ENCODE results near the gene SEZ6L. TPM values are rescaled to one million over a fixed set of nuclear protein-coding genes. Genes with fewer than 3 reads are reported as not detected.

The SEZ6L gene
- total and polyA plus RNA-seq, 9 donors, result 0.10 to 0.32 (median 0.15) TPM; not detected in 3

GRCh38 chr22:26182723-26183122 lies 13.5 kb downstream of the SEZ6L start:
- intact Hi-C loops (cut with DNase I), result no loop called here
- Histone ChIP-seq H3K27ac (no peak overlapping the region), H3K4me3 (no peak overlapping the region), H3K4me1 (ENCODE audit: insufficient read depth) (no peaks in the 10 kb centered on the region), H3K27me3 (no peaks in the 10 kb centered on the region), H3K9me3 (no peaks in the 10 kb centered on the region), H3K36me3 (no peaks in the 10 kb centered on the region)
- TF ChIP-seq EP300 (IDR thresholded peaks at IDR 0.05) (no peak), POLR2A (IDR thresholded peaks at IDR 0.05) (no peak), CTCF (IDR thresholded peaks at IDR 0.05) (no peak)
- DNase-seq, result no peak
- WGBS, 3 donors, result 9 to 11% (median 10%) methylated on average over 3 of the region's 3 CpGs

- WGBS, 3 donors, result 82 to 95% (median 85%) methylated on average over 2 of the region's 2 CpGs
- DNase-seq, result no peak
- no peaks in the 10 kb centered on the region for H3K4me1 ChIP-seq (ENCODE audit: insufficient read depth)
- no peak overlapping the region for H3K27ac ChIP-seq
- no peaks in the 10 kb centered on the region for H3K9me3 ChIP-seq
- no peaks in the 10 kb centered on the region for H3K27me3 ChIP-seq
- no peaks in the 10 kb centered on the region for H3K36me3 ChIP-seq
- TF ChIP-seq CTCF (IDR thresholded peaks at IDR 0.05), result no peak
- TF ChIP-seq EP300 (IDR thresholded peaks at IDR 0.05), result no peak
- TF ChIP-seq POLR2A (IDR thresholded peaks at IDR 0.05), result no peak
- intact Hi-C loops (cut with DNase I), result no loop called here
- no peak overlapping the region for H3K4me3 ChIP-seq
These were observed 15.9 kb downstream of the SEZ6L start for GRCh38 chr22:26185190-26185589.

- WGBS, 3 donors, result 61 to 79% (median 67%) methylated on average over 4 of the region's 4 CpGs
- no peaks in the 10 kb centered on the region for H3K27me3 ChIP-seq
These were observed 19.1 kb downstream of the SEZ6L start for GRCh38 chr22:26188341-26188740.

GRCh38 chr22:26194313-26194712 lies 25.1 kb downstream of the SEZ6L start:
- TF ChIP-seq EP300 (IDR thresholded peaks at IDR 0.05) (no peak), CTCF (IDR thresholded peaks at IDR 0.05) (no peak), POLR2A (IDR thresholded peaks at IDR 0.05) (no peak)
- DNase-seq, result no peak
- H3K4me1 ChIP-seq (ENCODE audit: insufficient read depth), result no peaks in the 10 kb centered on the region
- 57 to 64% (median 58%) methylated on average over 3 of the region's 3 CpGs for WGBS, 3 donors
- H3K27ac ChIP-seq, result no peak overlapping the region
- H3K36me3 ChIP-seq, result no peaks in the 10 kb centered on the region
- intact Hi-C loops (cut with DNase I), result no loop called here
- H3K27me3 ChIP-seq, result no peaks in the 10 kb centered on the region
- no peaks in the 10 kb centered on the region for H3K9me3 ChIP-seq
- H3K4me3 ChIP-seq, result no peak overlapping the region

More at GRCh38 chr22:26188341-26188740, 19.1 kb downstream of the SEZ6L start:
- intact Hi-C loops (cut with DNase I), result no loop called here
- no peak for DNase-seq
- H3K4me3 ChIP-seq, result no peak overlapping the region
- no peaks in the 10 kb centered on the region for H3K4me1 ChIP-seq (ENCODE audit: insufficient read depth)
- H3K9me3 ChIP-seq, result no peaks in the 10 kb centered on the region
- H3K36me3 ChIP-seq, result no peaks in the 10 kb centered on the region
- no peak for TF ChIP-seq EP300 (IDR thresholded peaks at IDR 0.05)
- no peak for TF ChIP-seq POLR2A (IDR thresholded peaks at IDR 0.05)
- no peak for TF ChIP-seq CTCF (IDR thresholded peaks at IDR 0.05)
- no peak overlapping the region for H3K27ac ChIP-seq

Data from ovary (tissue), 9 donors.